ENCODE measurements around the gene GLI1.

Gene GLI1

GRCh38 chr12:57459750-57460467, at the start of gene GLI1:
TSS of gene GLI1 (plus strand) at chr12:57459785. CDS start at chr12:57463692, 3,907 bp downstream.
- TF ChIP-seq GATA3 (IDR thresholded peaks at IDR 0.05; ENCODE audit: low read depth, low read length) (no peak), GATA2 (IDR thresholded peaks at IDR 0.05; ENCODE audit: low read depth, low read length) (no peak)

DNA sequence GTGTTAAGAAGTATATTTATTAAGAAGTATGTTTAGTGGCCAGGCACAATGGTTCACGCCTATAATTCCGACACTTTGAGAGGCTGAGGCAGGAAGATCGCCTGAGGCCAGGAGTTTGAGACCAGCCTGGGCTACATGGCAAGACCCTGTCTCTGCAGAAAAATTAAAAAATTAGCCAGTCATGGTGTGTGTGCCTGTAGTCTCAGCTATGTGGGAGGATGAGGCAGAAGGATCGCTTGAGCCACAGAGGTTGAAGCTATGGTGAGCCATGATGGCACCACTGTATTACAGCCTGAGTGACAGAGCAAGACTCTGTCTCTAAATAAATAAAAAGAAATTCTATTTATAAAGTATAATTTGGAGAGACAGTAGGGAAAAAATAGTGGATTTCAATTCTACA, 49.1 kb upstream of the GLI1 start:
- TF ChIP-seq GATA3 (IDR thresholded peaks at IDR 0.05; ENCODE audit: low read depth, low read length) (no peak), GATA2 (IDR thresholded peaks at IDR 0.05; ENCODE audit: low read depth, low read length) (no peak)

GRCh38 chr12:57415088-57415487, 44.5 kb upstream of the GLI1 start:
- TF ChIP-seq GATA2 (IDR thresholded peaks at IDR 0.05; ENCODE audit: low read depth, low read length), result no peak
- no peak for TF ChIP-seq GATA3 (IDR thresholded peaks at IDR 0.05; ENCODE audit: low read depth, low read length)

DNA sequence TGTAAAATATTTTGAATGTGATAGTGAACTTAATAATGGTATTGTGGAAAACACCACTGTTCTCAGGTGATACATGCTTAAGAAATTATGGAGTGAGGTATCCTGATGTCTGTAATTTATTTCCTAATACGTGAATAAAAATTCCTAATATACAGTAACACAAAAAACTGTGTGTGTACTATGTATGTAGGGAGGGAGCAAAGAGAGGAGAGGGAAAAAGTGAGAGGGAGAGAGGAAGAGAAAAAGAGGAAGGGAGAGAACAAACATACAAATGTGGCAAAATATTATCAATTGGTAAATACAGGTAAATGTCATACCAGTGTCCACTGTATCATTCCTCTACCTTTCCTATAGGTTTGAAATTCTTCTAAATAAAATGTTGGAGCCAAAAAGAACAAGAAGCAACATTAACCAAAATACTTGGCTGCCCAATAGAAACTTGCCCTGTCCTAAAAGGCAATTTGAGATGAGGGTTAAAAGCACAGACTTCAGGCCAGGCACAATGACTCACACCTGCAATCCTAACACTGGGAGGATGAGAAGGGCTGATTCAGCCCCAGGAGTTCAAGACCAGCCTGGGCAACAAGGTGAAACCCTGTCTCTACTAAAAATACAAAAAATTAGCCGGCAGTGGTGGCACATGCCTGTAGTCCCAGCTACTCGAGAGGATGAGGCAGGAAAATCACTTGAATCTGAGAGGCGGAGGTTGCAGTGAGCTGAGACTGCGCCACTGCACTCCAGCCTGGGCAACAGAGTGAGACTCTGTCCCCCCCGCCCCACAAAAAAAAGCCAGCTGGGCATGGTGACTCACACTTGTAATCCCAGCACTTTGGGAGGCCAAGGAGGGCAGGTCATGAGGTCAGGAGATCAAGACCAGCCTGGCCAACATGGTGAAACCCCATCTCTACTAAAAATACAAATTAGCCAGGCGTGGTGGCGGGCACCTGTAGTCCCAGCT, 43.3 kb upstream of the GLI1 start:
- no peak for TF ChIP-seq GATA2 (IDR thresholded peaks at IDR 0.05; ENCODE audit: low read depth, low read length)
- no peak for TF ChIP-seq GATA3 (IDR thresholded peaks at IDR 0.05; ENCODE audit: low read depth, low read length)

GRCh38 chr12:57418255-57418654, 41.3 kb upstream of the GLI1 start:
- TF ChIP-seq GATA3 (IDR thresholded peaks at IDR 0.05; ENCODE audit: low read depth, low read length), result no peak
- TF ChIP-seq GATA2 (IDR thresholded peaks at IDR 0.05; ENCODE audit: low read depth, low read length), result no peak

- TF ChIP-seq GATA3 (IDR thresholded peaks at IDR 0.05; ENCODE audit: low read depth, low read length), result no peak
- no peak for TF ChIP-seq GATA2 (IDR thresholded peaks at IDR 0.05; ENCODE audit: low read depth, low read length)
These were observed 40.1 kb upstream of the GLI1 start for GRCh38 chr12:57419495-57419894.

GRCh38 chr12:57420482-57420881, 39.1 kb upstream of the GLI1 start:
- TF ChIP-seq GATA2 (IDR thresholded peaks at IDR 0.05; ENCODE audit: low read depth, low read length), result no peak

DNA sequence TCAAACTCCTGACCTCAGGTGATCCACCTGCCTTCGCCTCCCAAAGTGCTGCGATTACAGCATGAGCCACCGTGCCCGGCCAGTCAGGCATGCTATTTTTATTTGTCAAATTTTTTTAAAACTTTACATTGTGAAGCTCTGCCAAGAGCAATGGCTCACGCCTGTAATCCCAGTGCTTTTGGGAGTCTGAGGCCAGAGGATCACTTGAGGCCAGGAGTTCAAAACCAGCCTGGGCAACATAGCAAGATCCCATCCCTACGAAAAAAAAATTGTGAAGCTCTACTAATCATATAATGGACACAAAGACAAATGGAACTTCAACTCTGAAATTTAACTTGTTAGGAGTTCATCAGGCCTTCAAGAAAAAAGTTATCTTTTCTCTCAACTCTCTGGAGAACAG, 30.6 kb upstream of the GLI1 start:
- TF ChIP-seq GATA3 (IDR thresholded peaks at IDR 0.05; ENCODE audit: low read depth, low read length) (no peak), GATA2 (IDR thresholded peaks at IDR 0.05; ENCODE audit: low read depth, low read length) (no peak)

DNA sequence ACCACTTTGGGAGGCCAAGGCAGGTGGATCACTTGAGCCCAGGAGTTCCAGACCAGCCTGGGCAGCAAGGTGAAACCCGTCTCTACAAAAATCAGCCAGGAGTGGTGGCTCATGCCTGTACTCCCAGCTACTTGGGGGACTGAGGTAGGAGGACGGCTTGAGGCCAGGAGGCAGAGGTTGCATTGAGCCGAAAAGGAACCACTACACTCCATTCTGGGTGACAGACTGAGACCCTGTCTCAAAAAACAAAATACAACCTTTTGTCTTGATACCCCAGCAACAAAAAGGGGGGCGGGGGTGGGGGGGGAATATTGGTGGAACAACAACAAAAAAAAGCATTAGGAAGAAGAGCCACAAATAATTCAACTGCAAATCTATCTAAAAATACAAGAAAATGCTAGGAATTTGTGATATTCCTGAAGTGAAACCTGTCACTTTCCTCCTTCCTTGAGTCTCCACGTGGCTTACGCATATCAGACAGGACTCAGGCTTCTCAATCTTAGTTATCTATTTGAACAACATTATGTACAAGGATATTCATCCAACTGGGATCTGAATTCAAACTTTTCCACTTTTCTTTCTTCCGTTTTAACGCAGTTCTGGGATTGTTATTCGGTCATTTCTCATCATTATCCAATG, 30.0 kb upstream of the GLI1 start:
- TF ChIP-seq GATA2 (IDR thresholded peaks at IDR 0.05; ENCODE audit: low read depth, low read length), result no peak
- no peak for TF ChIP-seq GATA3 (IDR thresholded peaks at IDR 0.05; ENCODE audit: low read depth, low read length)

- TF ChIP-seq GATA3 (IDR thresholded peaks at IDR 0.05; ENCODE audit: low read depth, low read length), result no peak
- no peak for TF ChIP-seq GATA2 (IDR thresholded peaks at IDR 0.05; ENCODE audit: low read depth, low read length)
These were observed 29.3 kb upstream of the GLI1 start for GRCh38 chr12:57430112-57430930.

- TF ChIP-seq GATA2 (IDR thresholded peaks at IDR 0.05; ENCODE audit: low read depth, low read length) (no peak), GATA3 (IDR thresholded peaks at IDR 0.05; ENCODE audit: low read depth, low read length) (no peak)
These were observed 28.5 kb upstream of the GLI1 start, which contains the start of gene R3HDM2 for GRCh38 chr12:57430931-57431566. TSS of gene R3HDM2 (minus strand) at chr12:57431043. CDS start at chr12:57310428, 120,615 bp downstream.

GRCh38 chr12:57431654-57432188, 27.9 kb upstream of the GLI1 start:
- no peak for TF ChIP-seq GATA3 (IDR thresholded peaks at IDR 0.05; ENCODE audit: low read depth, low read length)
- TF ChIP-seq GATA2 (IDR thresholded peaks at IDR 0.05; ENCODE audit: low read depth, low read length), result no peak

DNA sequence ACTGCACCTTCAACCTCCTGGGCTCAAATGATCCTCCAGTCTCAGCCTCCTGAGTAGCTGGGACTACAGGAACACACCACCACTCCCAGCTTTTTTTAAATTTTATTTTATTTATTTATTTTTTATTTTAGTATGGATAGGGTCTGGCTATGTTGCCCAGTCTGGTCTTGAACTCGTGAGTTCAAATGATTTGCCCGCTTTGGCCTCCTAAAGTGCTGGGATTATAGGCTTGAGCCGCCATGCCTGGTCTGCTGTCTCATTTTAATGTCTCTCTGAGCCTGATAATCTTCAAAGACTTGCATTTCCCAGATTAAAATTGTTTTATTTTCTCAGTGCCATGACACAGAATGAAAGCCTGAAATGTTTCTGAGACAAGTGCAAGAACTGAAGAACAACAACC, 26.2 kb upstream of the GLI1 start:
- TF ChIP-seq GATA2 (IDR thresholded peaks at IDR 0.05; ENCODE audit: low read depth, low read length) (no peak), GATA3 (IDR thresholded peaks at IDR 0.05; ENCODE audit: low read depth, low read length) (no peak)
